ENCODE results near the gene HTATSF1.

- TF ChIP-seq CTCF (IDR thresholded peaks at IDR 0.05 in 2 of 3, conservative IDR thresholded peaks at IDR 0.05 in 1 of 3; ENCODE audit: borderline replicate concordance in 1 of 3, insufficient read depth in 1 of 3, low read depth in 2 of 3, low read length in 2 of 3) (no peak), ZBTB33 (IDR thresholded peaks at IDR 0.05; ENCODE audit: extremely low read depth, insufficient replicate concordance, low read length) (no peak), ELF1 (IDR thresholded peaks at IDR 0.05; ENCODE audit: borderline replicate concordance, low read depth) (no peak), POLR2A (IDR thresholded peaks at IDR 0.05; ENCODE audit: borderline replicate concordance, extremely low read depth, insufficient read depth, insufficient read length) (no peak)
- TF ChIP-seq, protein P1, sequence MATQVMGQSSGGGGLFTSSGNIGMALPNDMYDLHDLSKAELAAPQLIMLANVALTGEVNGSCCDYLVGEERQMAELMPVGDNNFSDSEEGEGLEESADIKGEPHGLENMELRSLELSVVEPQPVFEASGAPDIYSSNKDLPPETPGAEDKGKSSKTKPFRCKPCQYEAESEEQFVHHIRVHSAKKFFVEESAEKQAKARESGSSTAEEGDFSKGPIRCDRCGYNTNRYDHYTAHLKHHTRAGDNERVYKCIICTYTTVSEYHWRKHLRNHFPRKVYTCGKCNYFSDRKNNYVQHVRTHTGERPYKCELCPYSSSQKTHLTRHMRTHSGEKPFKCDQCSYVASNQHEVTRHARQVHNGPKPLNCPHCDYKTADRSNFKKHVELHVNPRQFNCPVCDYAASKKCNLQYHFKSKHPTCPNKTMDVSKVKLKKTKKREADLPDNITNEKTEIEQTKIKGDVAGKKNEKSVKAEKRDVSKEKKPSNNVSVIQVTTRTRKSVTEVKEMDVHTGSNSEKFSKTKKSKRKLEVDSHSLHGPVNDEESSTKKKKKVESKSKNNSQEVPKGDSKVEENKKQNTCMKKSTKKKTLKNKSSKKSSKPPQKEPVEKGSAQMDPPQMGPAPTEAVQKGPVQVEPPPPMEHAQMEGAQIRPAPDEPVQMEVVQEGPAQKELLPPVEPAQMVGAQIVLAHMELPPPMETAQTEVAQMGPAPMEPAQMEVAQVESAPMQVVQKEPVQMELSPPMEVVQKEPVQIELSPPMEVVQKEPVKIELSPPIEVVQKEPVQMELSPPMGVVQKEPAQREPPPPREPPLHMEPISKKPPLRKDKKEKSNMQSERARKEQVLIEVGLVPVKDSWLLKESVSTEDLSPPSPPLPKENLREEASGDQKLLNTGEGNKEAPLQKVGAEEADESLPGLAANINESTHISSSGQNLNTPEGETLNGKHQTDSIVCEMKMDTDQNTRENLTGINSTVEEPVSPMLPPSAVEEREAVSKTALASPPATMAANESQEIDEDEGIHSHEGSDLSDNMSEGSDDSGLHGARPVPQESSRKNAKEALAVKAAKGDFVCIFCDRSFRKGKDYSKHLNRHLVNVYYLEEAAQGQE (IDR thresholded peaks at IDR 0.05; ENCODE audit: low read depth): no peak
Observed at GRCh38 chrX:136453114-136453513, 44.3 kb upstream of the HTATSF1 start.
